ENCODE measurements around the gene SMCO4. TPM values are rescaled to one million over a fixed set of nuclear protein-coding genes. Genes with fewer than 3 reads are reported as not detected.
A peak's percentile ranks its signal among the peaks of the same experiment; 100 is the strongest.

The SMCO4 gene
- total RNA-seq, 1 experiment from 2014 or later: 3.2 TPM

DNA sequence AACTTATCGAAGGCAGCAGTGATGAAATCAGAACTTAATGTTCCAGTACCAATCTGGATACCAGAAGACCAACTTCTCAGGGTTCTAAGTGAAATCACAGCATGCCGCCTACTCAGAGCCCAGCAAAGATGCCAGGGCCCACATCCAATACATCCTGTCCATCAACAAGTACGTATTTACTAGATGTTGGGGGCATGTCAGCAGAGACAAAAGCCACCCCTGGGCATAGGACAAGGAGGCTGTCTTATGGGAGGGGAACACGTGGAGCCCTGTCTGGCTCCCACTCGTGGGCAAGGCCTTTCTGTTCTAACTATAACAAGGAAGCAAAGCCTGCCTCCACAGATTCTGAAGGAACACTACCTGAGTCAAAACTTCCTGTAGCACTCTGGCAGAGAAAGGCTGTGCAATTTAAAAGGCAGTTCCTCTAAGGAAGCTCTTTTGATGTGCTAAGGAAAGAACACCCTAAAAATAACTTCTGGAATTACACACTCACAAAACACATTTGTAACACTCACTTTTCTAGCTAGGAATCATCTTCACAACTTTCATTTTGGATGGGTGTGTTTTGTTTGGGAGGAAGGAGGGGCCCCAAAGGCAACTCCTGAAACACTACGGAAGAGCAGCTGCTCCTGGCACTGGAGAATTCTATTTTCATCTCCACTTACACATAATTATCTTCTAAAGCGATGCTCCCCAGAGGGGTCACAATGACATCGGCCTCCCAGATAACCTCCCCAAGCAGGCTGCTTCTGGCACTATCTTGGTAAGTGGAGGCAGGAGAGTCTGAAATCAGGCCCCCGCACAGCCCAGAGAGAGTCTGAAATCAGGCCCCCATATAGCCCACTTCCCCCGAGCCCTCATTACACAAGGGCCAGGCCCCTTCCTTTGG, 14.2 kb downstream of the SMCO4 start:
- DNase-seq (ENCODE audit: low read depth): peak; percentile 9

DNA sequence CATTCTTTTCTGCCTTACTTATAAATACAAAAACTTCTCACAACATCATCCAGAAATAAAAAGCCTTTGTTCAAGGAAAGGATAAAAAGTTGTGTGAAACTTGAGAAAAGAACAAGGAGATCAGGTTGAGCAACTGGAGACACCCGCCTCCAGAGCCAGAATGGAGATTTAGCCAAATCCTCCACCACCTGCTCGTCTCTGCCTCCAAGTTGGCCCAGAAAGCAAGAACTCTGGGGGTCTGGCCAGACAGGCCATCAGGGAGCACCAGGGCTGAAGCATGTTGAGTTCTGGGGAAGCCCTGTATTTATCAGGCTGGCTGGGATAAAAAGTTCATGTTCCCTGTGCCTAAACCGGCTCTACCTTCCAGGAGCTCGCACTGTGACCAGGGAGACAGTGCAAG, 14.9 kb downstream of the SMCO4 start:
- no peak for DNase-seq (ENCODE audit: low read depth)

DNA sequence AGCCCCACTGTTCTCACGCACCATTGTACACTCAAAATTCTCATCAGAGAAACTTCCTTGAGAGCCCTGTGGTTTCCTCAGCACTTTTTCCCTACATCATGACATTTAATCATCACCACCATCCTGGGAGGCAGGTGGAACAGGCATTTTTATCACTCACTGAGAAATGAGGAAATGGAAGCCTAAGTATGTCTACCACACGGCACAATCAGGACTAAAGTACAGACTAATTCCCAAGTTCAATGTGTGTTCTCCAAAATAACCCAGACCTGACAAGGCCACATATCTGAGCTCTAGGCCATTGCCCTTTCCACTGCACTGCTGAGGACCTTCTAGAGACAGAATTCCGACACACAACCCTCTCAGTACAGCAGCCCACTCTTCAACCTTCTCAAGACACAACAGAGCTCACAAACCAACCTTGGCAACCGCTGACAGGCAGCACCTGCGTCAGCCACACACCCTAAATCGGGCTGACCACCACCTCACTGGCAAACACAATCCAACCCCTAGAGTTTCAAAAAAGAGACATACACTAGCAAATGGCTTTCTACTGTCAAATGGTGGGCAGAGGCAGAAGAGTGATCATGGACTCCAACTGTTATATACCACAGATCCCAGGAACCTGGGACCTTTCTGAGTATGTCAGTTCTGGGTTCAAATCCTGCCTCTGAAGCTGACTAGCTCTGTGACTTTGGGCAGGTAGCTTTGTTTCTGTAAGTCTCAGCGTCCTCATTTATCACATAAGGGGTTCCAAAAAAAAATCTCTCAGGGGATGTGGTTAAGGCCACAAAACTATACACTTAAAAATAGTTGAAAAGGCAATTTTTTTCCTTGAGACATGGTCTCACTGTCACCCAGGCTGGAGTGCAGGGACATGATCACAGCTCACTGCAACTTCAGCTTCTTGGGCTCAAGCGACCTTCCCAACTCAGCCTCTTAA, 16.3 kb downstream of the SMCO4 start:
- DNase-seq (ENCODE audit: low read depth): no peak

DNA sequence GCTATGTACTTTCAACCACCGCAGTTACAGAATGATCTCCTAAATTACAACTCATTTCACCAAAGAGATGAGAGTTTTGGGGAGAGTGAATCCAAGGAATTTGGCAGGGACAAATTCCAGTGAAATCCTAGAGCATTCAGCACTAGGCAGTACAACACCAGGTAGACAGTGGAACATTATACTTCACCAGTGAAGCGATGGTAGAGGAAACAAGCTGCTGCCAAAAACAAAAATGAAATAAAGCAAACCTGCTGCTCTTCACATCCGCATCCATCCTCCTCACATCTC, 16.9 kb downstream of the SMCO4 start:
- DNase-seq (ENCODE audit: low read depth): no peak

DNA sequence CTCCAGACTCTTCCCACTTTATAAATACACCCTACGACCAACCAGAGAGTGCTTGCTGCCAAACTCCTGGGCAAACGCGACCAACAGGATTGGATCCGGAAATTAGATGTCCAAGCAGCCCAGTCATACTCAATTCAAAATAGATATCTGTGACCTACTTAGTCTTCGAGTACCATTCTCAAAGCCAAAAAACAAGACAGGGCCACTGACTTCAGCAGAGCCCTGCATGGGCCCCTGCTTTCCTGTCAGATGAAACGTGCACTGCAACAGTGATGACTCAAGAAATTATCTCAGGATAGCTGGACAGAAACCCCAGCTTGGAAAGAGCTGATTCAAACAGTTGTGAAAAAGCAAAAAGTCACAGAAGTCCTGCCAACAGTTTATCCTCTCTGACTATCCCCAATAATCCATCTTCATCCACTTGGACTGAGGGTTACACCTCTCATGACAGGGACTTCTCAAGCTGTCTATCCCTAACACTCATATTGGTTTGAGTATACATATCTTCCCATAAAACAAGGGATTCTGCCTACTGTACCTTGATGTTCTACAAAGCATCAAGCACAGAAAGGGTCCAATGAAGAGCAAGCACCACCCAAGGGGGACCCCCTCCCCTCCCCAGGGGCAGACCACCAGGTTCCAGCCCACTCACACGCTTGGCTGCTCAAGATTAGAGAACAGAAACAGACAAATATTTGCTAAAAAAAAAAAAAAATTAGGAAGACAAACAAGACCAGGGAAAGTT, 17.4 kb downstream of the SMCO4 start:
- DNase-seq (ENCODE audit: low read depth): peak; percentile 4

DNA sequence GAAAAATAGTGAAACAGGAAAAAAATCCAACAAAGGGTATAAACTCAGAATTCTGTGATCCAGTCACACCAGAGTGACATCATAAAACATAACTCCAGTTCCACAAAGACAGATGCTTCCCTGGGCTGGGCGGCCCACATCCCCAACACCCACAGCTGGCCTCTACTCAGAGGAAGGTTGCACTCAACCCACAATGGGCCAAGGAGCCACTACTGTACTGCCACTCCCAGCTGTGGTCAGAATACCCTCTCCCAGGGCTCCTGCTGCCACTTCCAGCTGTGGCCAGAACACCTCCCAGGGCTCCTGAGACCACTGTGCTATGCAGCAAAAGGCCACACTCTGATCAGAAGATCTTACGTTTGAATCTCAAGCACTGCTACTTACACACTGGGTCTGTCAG, 18.3 kb downstream of the SMCO4 start:
- no peak for DNase-seq (ENCODE audit: low read depth)

DNA sequence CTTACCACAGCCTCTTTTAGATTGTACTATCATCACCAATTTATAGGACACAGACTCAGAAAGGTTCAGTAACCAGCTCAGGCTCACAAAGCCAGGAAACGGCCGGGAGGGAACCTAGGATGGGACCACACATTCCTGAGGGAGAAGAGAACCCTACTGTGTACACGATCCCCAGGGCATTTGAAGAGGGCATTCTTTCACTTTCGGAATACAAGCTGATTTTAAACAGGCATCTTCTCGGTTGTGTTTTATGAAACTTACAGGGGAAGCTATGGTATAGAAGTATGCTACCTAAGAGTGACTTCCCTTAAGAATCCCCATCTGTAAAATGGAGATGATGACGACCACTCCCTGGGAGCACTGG, 19.0 kb downstream of the SMCO4 start:
- no peak for DNase-seq (ENCODE audit: low read depth)

DNA sequence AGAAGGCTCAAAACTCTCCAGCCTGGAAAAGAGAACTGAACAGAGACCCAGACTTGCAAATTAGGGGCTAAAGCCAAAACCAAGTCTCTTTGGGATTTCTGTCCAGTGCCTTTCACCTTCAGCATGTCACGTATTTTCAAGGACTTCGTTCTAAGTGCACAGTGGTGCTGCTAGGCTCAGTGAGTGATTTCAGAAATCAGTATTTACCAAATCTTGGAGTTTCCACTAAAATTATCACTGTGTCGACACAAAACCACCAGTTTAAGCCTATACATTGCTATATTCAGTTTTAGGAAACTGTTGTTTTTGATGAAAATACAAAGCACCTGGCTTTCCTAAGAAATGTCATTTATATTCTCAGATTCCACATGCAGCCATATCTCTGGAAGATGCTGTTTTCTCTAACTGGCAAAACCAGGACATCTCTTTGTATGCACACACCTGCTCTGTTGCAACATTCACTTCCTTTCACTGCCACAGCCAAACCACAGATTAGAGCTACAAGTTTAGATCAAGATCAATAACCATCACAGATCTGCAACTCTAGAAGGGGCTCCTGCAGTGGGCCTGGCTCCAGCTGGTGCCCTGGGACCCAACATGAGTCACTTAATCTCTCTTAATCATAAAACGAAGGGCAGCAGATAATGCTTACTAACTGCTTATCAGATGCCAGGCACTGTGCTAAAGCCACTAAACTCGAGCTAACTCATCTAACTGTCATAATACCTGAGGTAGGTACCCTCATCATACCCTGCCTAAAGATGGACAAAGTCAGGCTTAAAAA, 22.3 kb downstream of the SMCO4 start:
- no peak for DNase-seq (ENCODE audit: low read depth)

DNA sequence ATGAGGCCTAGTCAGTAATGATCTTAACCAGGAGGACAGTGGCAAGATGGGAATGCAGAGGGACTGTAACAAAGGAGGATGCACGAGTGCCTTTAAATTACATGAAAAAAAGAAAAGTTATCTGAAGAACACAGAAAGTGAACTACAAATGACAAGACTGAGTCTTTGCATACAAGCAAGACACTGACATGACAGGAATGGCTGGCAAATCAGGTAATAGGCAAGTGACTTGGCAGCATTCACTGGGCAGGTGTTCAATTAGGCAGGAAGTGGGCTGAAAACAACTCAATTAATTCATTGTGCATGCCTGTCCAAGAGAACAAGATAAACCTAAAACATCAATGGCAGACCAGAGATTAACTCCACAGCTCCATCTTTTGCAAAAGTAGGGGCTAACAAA, 24.0 kb downstream of the SMCO4 start:
- no peak for DNase-seq (ENCODE audit: low read depth)

DNA sequence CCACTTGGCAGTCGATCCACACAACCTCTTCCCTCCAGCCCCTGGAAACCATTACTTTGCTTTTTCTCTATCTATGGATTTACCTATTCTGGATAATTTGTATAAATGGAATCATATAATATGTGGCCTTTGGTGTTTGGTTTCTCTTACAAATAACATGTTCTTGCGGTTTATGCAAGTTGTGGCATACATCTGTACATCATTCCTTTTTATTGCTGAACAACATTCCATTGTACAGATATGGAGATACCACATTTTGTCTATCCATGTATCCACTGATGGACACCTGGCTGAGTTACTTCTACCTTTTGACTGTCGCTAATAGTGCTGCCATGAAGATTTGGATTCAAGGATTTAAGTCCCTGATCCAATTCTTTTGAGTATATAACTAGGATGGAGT, 25.1 kb downstream of the SMCO4 start:
- DNase-seq (ENCODE audit: low read depth): no peak

DNA sequence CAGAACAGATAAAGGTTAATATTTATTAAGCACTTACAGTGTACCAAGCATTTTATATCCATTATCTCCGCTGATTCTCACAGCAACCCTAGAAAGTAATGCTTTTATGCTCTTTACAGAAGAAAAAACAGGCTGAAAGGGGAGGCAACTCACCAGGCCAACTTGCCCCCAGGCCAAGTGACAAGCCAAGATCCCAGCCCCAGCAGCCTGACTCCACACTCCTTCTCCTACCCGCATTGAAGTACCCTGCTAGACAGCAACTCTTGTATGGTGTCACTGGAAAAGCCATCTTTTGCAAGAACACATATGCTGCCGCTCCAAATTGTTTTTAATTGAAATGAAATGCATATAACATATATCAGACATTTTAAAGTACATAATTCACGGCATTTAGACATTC, 25.6 kb downstream of the SMCO4 start:
- DNase-seq (ENCODE audit: low read depth): no peak

DNA sequence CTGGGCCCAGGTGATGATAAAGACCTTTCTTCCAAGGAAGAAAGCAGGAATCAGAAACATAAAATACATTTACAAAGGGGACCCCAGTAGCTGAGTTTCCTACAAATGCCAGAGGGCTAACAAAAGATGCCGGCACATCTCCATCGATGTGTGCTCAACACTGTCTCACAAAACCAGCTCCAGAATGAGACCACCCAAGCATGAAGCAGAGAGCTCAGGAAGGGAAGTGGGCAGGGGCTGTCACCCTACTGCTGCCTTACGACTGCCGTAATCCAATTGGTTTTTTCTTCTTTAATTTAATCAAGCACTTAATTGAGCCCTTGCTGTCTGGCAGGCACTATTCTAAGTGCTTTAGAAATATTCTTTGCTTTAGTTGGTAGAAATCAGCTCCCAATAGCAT, 26.1 kb downstream of the SMCO4 start:
- DNase-seq (ENCODE audit: low read depth): no peak

DNA sequence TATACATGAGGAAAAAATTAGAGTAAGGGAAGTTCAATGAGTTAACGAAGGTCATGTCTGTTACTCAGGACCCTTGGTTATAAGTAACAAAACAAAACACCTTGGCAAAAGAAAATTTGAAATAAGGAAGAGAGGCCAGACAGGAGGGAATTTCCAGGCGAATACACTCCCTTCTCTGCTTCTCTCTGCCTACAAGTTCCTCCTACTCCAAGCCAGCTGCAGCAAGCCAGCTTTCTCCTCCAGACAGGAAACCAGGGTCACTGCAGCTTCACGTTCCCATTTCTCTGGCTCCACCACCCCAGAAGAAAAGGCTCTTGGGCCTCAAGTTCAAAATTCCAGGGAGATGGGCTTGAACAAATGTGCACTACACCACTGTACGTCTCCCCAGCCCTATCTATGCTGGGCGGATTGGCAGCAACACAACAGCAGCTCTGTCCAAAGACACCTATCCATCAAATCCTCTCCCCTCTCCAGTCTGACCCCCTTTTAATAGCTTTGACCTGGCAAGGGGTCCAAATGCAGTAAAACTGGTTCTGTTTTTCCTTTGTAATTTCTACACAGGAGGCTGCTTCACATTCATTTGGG, 27.7 kb downstream of the SMCO4 start:
- DNase-seq (ENCODE audit: low read depth): no peak

DNA sequence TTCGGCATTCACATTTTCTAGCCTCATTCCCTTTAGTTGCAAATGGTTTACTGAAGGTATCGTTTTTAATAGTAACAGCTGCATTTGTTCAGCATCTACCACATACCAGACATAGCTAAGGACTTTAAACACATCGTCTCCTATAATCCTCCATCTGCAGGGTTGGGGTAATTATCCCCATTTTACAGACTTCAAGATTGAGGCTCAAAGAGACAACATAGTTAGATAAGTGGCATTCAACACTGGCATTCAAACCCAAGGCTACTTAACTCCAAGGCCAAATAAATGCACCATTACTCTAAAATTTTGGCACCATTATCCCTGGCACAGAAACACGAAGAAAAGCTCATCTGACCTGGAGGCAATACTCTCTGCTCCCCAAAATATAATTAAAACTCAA, 28.5 kb downstream of the SMCO4 start:
- DNase-seq (ENCODE audit: low read depth): no peak

DNA sequence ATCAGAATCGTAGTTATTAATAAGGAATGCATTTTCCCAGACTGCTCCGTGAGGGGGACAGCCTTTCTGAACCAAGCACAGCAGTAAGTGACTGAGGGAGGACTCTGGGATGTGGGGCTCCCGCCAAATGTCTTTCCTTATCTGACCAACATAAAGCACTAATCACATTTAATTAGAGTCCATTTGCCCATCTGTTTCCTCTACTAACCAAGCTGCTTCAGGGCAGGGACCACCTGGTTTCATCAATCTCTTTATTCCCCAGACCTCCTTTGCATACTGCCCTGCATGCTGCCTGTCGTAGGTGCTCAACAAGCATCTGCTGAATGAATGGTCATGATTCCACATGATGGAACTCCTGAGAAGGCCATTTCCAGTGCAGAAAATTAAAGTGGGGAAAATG, 29.4 kb downstream of the SMCO4 start:
- no peak for DNase-seq (ENCODE audit: low read depth)

DNA sequence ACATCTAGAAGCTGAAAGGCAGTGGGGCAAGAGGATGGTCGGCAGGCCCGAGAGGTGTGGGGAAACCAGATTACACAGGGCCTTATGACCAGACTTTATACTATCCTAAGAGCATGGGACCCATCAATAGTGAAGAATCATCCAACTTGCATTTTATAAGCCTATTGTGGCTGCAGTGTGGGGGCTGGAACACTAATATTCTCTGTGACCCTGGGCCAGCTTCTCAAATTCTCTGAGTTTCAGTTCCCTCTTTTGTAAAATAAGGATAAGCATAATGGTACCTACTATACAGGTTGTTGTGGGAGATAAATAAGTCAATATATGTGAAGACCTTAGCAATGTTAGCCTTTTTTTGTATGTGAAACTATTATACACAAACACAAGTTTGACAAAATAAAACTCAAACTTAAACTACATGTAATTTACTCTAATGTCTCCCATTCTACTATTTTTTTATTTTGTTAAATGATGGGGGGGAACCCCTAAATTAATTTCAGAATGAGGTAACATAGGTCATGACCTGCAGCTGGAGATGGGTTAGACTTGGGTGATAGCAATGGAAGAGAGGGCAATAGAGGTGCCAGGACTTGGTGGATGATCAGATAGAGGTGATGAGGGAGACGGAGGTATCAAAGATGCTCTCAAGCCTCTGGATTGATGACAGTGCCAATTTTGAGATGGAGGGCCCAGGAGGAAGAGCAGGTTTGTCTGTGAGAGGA, 30.1 kb downstream of the SMCO4 start:
- no peak for DNase-seq (ENCODE audit: low read depth)

DNA sequence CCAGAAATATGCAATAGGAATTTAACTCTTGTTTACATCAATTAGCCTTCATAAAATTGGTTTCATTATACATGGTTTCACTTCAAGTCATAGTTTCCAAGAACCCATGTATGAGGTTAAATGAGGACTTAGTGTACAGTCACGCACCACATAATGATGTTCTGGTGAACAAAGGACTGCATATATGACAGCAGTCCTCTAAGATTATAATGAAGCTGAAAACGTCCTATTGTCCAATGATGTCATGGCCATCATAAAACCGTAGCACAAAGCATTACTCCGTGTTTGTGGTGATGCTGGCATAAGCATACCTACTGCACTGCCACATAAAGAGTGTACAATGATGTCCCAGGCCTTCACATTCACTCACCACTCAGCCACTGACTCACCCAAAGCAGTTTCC, 31.1 kb downstream of the SMCO4 start:
- DNase-seq (ENCODE audit: low read depth): no peak

DNA sequence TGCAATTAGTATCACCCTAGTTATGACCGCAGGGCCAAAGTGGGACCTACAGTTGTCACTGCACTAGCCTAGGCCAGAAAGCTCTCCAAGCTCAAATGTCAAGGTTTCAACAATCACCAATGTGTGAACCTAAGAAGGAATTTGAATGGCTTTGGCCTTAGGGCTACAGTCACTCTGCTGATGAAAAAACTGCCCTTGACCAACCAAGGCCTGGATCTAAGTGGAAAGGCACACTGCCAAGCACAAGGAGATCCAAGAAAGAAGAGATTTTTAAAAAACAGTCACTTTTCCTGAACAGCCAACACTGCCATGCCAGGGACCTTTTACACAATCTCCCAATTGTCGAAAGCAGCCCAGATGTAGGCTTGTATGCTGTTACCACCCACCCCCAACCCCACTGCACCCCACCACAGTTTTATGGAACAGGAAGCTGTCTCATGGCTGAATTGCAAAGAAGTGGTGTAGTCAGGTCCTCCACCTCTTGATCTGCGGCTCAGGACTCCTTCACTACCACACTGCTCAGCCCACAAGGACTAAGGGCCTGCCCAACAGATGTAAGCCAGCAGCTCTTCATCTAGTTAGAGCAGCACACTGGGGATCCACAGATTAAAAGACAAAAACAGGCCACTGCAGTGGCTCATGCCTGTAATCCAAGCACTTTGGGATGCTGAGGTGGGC, 32.9 kb downstream of the SMCO4 start:
- no peak for DNase-seq (ENCODE audit: low read depth)

DNA sequence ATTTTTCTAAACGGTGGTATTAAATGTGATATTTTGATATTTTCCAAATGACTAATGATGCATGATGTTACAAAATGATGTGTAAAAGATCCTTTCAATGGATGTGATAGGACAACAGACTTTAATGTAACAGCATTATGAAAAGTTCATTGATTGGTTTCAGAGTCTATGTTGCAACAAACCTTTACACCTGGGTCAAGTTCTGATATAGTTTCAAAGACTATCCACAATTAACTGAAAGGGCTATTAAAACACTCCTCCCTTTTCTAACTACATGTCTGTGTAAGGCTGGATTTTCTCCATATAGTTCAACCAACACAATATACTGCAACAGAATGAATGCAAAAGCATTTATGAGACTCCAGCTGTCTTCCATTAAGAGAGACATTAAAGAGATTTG, 35.7 kb downstream of the SMCO4 start:
- DNase-seq (ENCODE audit: low read depth): no peak

DNA sequence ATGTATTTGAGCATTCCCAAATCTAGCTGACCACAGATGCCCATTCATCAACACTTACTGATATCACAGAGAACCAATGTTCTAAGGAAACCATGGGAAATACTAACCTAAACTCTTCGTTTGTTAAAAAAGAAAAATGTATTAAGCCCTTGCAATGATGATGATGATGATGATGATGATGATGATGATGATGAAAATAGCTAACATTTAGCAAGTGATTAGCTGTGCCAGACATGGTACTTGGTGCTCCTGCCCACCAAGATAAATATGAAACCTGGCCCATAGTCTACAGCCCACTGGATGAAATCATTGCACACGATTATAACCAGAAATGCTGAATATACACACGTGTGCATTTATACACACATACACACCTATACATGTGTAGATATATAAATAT, 37.5 kb downstream of the SMCO4 start:
- DNase-seq (ENCODE audit: low read depth): no peak
